SK-N-MC (cell line): ENCODE results near the gene FCN2.

Experiments used
- DNase-seq: peaks from one replicate; pipeline ENCODE4 v3.0.0-alpha.2; 2011; ENCODE audit warnings: low read depth, low spot score
- H3K27ac ChIP-seq: fragments of 200-600 bp; sonication (generic); 2 replicates; pipeline ENCODE4 v1.5.1; 2016; ENCODE audit warnings: mixed run types
- H3K36me3 ChIP-seq: fragments of 200-600 bp; sonication (generic); 2 replicates; pipeline ENCODE4 v1.6.1; 2017; ENCODE audit warnings: antibody characterized with exemption, low read length, mixed read lengths; ENCODE audit not compliant: insufficient read depth
- H3K4me3 ChIP-seq: fragments of 200-600 bp; sonication (generic); 2 replicates; pipeline ENCODE4 v1.5.1; 2016
- H3K9ac ChIP-seq: fragments of 200-600 bp; sonication (generic); 2 replicates; pipeline ENCODE4 v1.8.0; 2017; ENCODE audit warnings: mixed run types, mixed read lengths; ENCODE audit not compliant: insufficient read length
- H3K9me3 ChIP-seq: fragments of 200-600 bp; sonication (generic); 2 replicates; pipeline ENCODE4 v1.6.1; 2017; ENCODE audit warnings: low read depth, mild to moderate bottlenecking, antibody characterized with exemption, low read length, moderate library complexity, mixed read lengths
- EZH2 ChIP-seq: fragments of 200-600 bp; sonication (generic); IDR thresholded peaks from one replicate; pipeline ENCODE4 v1.6.1; 2017; ENCODE audit warnings: antibody characterized with exemption
- FOXP2 ChIP-seq: optimal IDR thresholded peaks from 2 replicates; pipeline ENCODE3; 2011; ENCODE audit warnings: mild to moderate bottlenecking, moderate library complexity; ENCODE audit not compliant: insufficient read depth; ENCODE audit errors: extremely low read length, control extremely low read depth
- POLR2AphosphoS5 ChIP-seq: IDR thresholded peaks from 2 replicates; pipeline ENCODE4 v1.6.1; 2012; ENCODE audit warnings: mild to moderate bottlenecking, low read depth, low read length, borderline replicate concordance

The FCN2 gene

GRCh38 chr9:134843740-134844139 lies 36.9 kb upstream of the FCN2 start:
- no peak for DNase-seq
- no peak for TF ChIP-seq EZH2
- TF ChIP-seq POLR2AphosphoS5, result no peak
- TF ChIP-seq FOXP2, result no peak
- peaks cover 3% of the 10 kb centered on the region; the same call in 1 of the 2 replicates for H3K36me3 ChIP-seq
- H3K4me3 ChIP-seq, result no peak overlapping the region
- H3K9me3 ChIP-seq, result no peaks in the 10 kb centered on the region
- no peak overlapping the region for H3K9ac ChIP-seq
- H3K27ac ChIP-seq, result no peak overlapping the region

- Histone ChIP-seq H3K27ac (no peak overlapping the region), H3K36me3 (peaks cover 3% of the 10 kb centered on the region; the same call in 1 of the 2 replicates), H3K4me3 (no peak overlapping the region), H3K9me3 (no peaks in the 10 kb centered on the region), H3K9ac (no peak overlapping the region)
- DNase-seq, result no peak
- TF ChIP-seq FOXP2, result no peak
- no peak for TF ChIP-seq POLR2AphosphoS5
- TF ChIP-seq EZH2, result no peak
Observed at GRCh38 chr9:134844821-134845220, 35.8 kb upstream of the FCN2 start.

GRCh38 chr9:134846187-134846586 lies 34.4 kb upstream of the FCN2 start:
- no peaks in the 10 kb centered on the region for H3K9me3 ChIP-seq
- no peak overlapping the region for H3K27ac ChIP-seq
- no peak for DNase-seq
- no peak overlapping the region for H3K9ac ChIP-seq
- H3K4me3 ChIP-seq, result no peak overlapping the region
- H3K36me3 ChIP-seq, result peaks cover 3% of the 10 kb centered on the region; the same call in 1 of the 2 replicates
- TF ChIP-seq FOXP2, result no peak
- TF ChIP-seq EZH2, result no peak
- no peak for TF ChIP-seq POLR2AphosphoS5

- Histone ChIP-seq H3K27ac (no peak overlapping the region), H3K36me3 (peaks cover 3% of the 10 kb centered on the region; the same call in 1 of the 2 replicates), H3K9me3 (no peaks in the 10 kb centered on the region), H3K9ac (no peak overlapping the region), H3K4me3 (no peak overlapping the region)
- no peak for DNase-seq
- TF ChIP-seq FOXP2, result no peak
- TF ChIP-seq POLR2AphosphoS5, result no peak
- TF ChIP-seq EZH2, result no peak
Observed at GRCh38 chr9:134846699-134847098, 33.9 kb upstream of the FCN2 start.

- DNase-seq, result no peak
- H3K36me3 ChIP-seq, result peaks cover 3% of the 10 kb centered on the region; the same call in 1 of the 2 replicates
- no peak for TF ChIP-seq FOXP2
- no peak for TF ChIP-seq POLR2AphosphoS5
- TF ChIP-seq EZH2, result no peak
- no peaks in the 10 kb centered on the region for H3K9me3 ChIP-seq
- no peak overlapping the region for H3K9ac ChIP-seq
- H3K4me3 ChIP-seq, result no peak overlapping the region
- H3K27ac ChIP-seq, result no peak overlapping the region
Observed at GRCh38 chr9:134847138-134847537, 33.5 kb upstream of the FCN2 start.

- no peaks in the 10 kb centered on the region; the same call in 1 of the 2 replicates for H3K36me3 ChIP-seq
- TF ChIP-seq EZH2 (no peak), FOXP2 (no peak), POLR2AphosphoS5 (no peak)
Observed at GRCh38 chr9:134847752-134848432, 32.7 kb upstream of the FCN2 start.

GRCh38 chr9:134848504-134848903 lies 32.1 kb upstream of the FCN2 start:
- no peaks in the 10 kb centered on the region for H3K36me3 ChIP-seq
- no peak overlapping the region for H3K4me3 ChIP-seq
- no peaks in the 10 kb centered on the region for H3K9me3 ChIP-seq
- H3K27ac ChIP-seq, result no peak overlapping the region
- no peak for DNase-seq
- TF ChIP-seq POLR2AphosphoS5 (no peak), FOXP2 (no peak), EZH2 (no peak)
- no peak overlapping the region for H3K9ac ChIP-seq

More at GRCh38 chr9:134847752-134848432, 32.7 kb upstream of the FCN2 start:
- Histone ChIP-seq H3K27ac (no peak overlapping the region), H3K9me3 (no peaks in the 10 kb centered on the region), H3K4me3 (no peak overlapping the region), H3K9ac (no peak overlapping the region)
- no peak for DNase-seq

GRCh38 chr9:134850611-134851010 lies 30.0 kb upstream of the FCN2 start:
- Histone ChIP-seq H3K36me3 (no peaks in the 10 kb centered on the region), H3K27ac (no peak overlapping the region), H3K9me3 (no peaks in the 10 kb centered on the region), H3K9ac (no peak overlapping the region), H3K4me3 (no peak overlapping the region)
- DNase-seq, result no peak
- TF ChIP-seq POLR2AphosphoS5 (no peak), EZH2 (no peak), FOXP2 (no peak)

GRCh38 chr9:134851020-134851419 lies 29.6 kb upstream of the FCN2 start:
- DNase-seq, result no peak
- Histone ChIP-seq H3K9me3 (no peaks in the 10 kb centered on the region), H3K27ac (no peak overlapping the region), H3K9ac (no peak overlapping the region), H3K36me3 (no peaks in the 10 kb centered on the region), H3K4me3 (no peak overlapping the region)
- TF ChIP-seq FOXP2, result no peak
- TF ChIP-seq EZH2, result no peak
- TF ChIP-seq POLR2AphosphoS5, result no peak
